Endodermal cell (in vitro differentiated cells): ENCODE results near the gene DPYSL3. TPM values are rescaled to one million over a fixed set of nuclear protein-coding genes. Genes with fewer than 3 reads are reported as not detected.
A peak's percentile ranks its signal among the peaks of the same experiment; 100 is the strongest.

ENCODE experiments used
- DNase-seq: peaks from one replicate; pipeline ENCODE4 v3.0.0-alpha.2; 2017
- H3K27ac ChIP-seq: 2 replicates; pipeline ENCODE4 v1.5.1; 2013; ENCODE audit warnings: mild to moderate bottlenecking, low read depth, low read length, moderate library complexity
- H3K27me3 ChIP-seq: 2 replicates; pipeline ENCODE4 v1.6.1; 2013; ENCODE audit warnings: mild to moderate bottlenecking, low read length, moderate library complexity; ENCODE audit not compliant: insufficient read depth, control insufficient read depth, poor library complexity, severe bottlenecking
- H3K36me3 ChIP-seq: 2 replicates; pipeline ENCODE4 v1.7.0; 2013; ENCODE audit warnings: mild to moderate bottlenecking, low read length, moderate library complexity; ENCODE audit not compliant: control insufficient read depth, insufficient read depth
- H3K4me1 ChIP-seq: one replicate; pipeline ENCODE4 v1.7.0; 2013; ENCODE audit warnings: low read length; ENCODE audit not compliant: control insufficient read depth, insufficient read depth
- H3K4me3 ChIP-seq: 2 replicates; pipeline ENCODE4 v1.5.1; 2013; ENCODE audit warnings: mild to moderate bottlenecking, low read length, moderate library complexity
- H3K9ac ChIP-seq: 2 replicates; pipeline ENCODE4 v1.6.1; 2013; ENCODE audit warnings: mild to moderate bottlenecking, low read length, moderate library complexity; ENCODE audit not compliant: poor library complexity, severe bottlenecking; ENCODE audit errors: extremely low read depth
- H3K9me3 ChIP-seq: 2 replicates; pipeline ENCODE4 v1.6.1; 2013; ENCODE audit warnings: mild to moderate bottlenecking, low read length, moderate library complexity; ENCODE audit not compliant: control insufficient read depth
- H3K27ac Mint-ChIP-seq: 2 replicates; pipeline ENCODE4 v1.8.0; 2020; ENCODE audit warnings: mixed read lengths
- H3K27me3 Mint-ChIP-seq: 2 replicates; pipeline ENCODE4 v1.8.0; 2021; ENCODE audit warnings: mild to moderate bottlenecking, mixed read lengths; ENCODE audit not compliant: insufficient read depth
- H3K36me3 Mint-ChIP-seq: 2 replicates; pipeline ENCODE4 v1.8.0; 2020; ENCODE audit warnings: low read depth, mixed read lengths
- H3K4me1 Mint-ChIP-seq: 2 replicates; pipeline ENCODE4 v1.8.0; 2020; ENCODE audit warnings: mixed read lengths
- H3K4me3 Mint-ChIP-seq: 2 replicates; pipeline ENCODE4 v1.8.0; 2020; ENCODE audit warnings: mild to moderate bottlenecking, moderate library complexity, mixed read lengths
- H3K9me3 Mint-ChIP-seq: 2 replicates; pipeline ENCODE4 v1.8.0; 2020; ENCODE audit warnings: mild to moderate bottlenecking, mixed read lengths
- WGBS, 2 experiments: methylation state at CpG; one replicate each; pipeline versions ENCODE4 v1.1.5 to v1.1.7; 2013; ENCODE audit warnings: missing lambda C conversion rate in 2 of 2, mixed read lengths in 1 of 2; ENCODE audit not compliant: insufficient coverage in 1 of 2, insufficient read length in 1 of 2; 5-methylcytosine and 5-hydroxymethylcytosine counted together
- total RNA-seq, 2 donors: library from RNA; stranded (reverse); fragmentation: NEBNext Ultra II Directional in 1 of 2; extraction: Animal tissue kit (Norgen Biotek cat#: 25700) in 1 of 2; gene quantifications; 2 replicates in 1 of 2; 3 replicates in 1 of 2; pipeline ENCODE4 v1.2.1, GENCODE V29; 2021
- TF ChIP-seq, protein P1 (sequence below): fragments of 200-600 bp; sonication (generic); conservative IDR thresholded peaks from 2 replicates; pipeline ENCODE4 v1.5.0; 2021; ENCODE audit warnings: antibody characterized with exemption, mild to moderate bottlenecking

DPYSL3 gene
- total RNA-seq, 2 donors from 2014 or later, result 76.3 to 98.6 TPM

GRCh38 chr5:147417135-147417813, 92.6 kb downstream of the DPYSL3 start:
- no peak overlapping the region for H3K27ac Mint-ChIP-seq
- Histone ChIP-seq H3K27me3 (no peaks in the 10 kb centered on the region), H3K9me3 (no peaks in the 10 kb centered on the region), H3K4me3 (no peak overlapping the region), H3K27ac (peak overlapping the region; percentile 42), H3K9ac (no peak overlapping the region), H3K4me1 (no peaks in the 10 kb centered on the region), H3K36me3 (peaks cover 54% of the 10 kb centered on the region)
- no peak for DNase-seq
- TF ChIP-seq, protein P1, sequence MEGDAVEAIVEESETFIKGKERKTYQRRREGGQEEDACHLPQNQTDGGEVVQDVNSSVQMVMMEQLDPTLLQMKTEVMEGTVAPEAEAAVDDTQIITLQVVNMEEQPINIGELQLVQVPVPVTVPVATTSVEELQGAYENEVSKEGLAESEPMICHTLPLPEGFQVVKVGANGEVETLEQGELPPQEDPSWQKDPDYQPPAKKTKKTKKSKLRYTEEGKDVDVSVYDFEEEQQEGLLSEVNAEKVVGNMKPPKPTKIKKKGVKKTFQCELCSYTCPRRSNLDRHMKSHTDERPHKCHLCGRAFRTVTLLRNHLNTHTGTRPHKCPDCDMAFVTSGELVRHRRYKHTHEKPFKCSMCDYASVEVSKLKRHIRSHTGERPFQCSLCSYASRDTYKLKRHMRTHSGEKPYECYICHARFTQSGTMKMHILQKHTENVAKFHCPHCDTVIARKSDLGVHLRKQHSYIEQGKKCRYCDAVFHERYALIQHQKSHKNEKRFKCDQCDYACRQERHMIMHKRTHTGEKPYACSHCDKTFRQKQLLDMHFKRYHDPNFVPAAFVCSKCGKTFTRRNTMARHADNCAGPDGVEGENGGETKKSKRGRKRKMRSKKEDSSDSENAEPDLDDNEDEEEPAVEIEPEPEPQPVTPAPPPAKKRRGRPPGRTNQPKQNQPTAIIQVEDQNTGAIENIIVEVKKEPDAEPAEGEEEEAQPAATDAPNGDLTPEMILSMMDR, result no peak
- H3K4me1 Mint-ChIP-seq, result peaks cover 6% of the 10 kb centered on the region
- 95% methylated on average over 4 to 5 of the region's 5 CpGs for WGBS, 2 experiments
- no peak overlapping the region for H3K4me3 Mint-ChIP-seq
- H3K27me3 Mint-ChIP-seq, result no peaks in the 10 kb centered on the region
- H3K36me3 Mint-ChIP-seq, result peaks cover 63% of the 10 kb centered on the region
- no peaks in the 10 kb centered on the region for H3K9me3 Mint-ChIP-seq

GRCh38 chr5:147415651-147416050, 94.2 kb downstream of the DPYSL3 start:
- Histone ChIP-seq H3K27ac (no peak overlapping the region), H3K4me3 (no peak overlapping the region), H3K9me3 (no peaks in the 10 kb centered on the region), H3K4me1 (no peaks in the 10 kb centered on the region), H3K27me3 (no peaks in the 10 kb centered on the region), H3K9ac (no peak overlapping the region), H3K36me3 (peaks cover 70% of the 10 kb centered on the region)
- Mint-ChIP-seq H3K4me1 (peaks cover 6% of the 10 kb centered on the region), H3K27ac (no peak overlapping the region), H3K36me3 (peaks cover 71% of the 10 kb centered on the region), H3K4me3 (no peak overlapping the region), H3K27me3 (no peaks in the 10 kb centered on the region), H3K9me3 (no peaks in the 10 kb centered on the region)
- DNase-seq, result no peak
- 96% methylated on average over 3 of the region's 3 CpGs; no CpG with 5 or more reads in 1 of the 2 experiments for WGBS, 2 experiments
- TF ChIP-seq, protein P1, result no peak

DNA sequence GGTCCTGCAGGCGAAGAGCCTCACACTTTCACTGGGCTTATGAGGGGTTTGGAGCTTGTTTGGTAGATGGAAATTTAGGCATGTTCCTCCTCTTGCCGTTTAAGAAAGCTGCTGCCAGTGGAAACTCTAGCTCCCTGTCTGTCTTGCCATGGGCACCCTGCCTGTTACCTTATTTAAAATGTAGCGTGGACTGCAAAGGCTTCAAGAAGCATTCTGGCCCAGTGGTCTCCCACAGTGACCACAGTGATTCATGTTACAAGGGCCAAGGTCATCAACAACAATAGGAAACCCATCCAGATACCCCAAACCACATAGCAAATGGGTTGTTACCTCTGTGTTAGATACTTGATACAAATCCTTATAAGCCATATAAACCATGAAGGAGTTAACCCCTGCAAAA, 96.6 kb downstream of the DPYSL3 start:
- no peak overlapping the region for H3K4me3 ChIP-seq
- H3K9me3 ChIP-seq, result peaks cover 14% of the 10 kb centered on the region
- peaks cover 85% of the 10 kb centered on the region for H3K36me3 ChIP-seq
- H3K27me3 Mint-ChIP-seq, result no peaks in the 10 kb centered on the region
- H3K36me3 Mint-ChIP-seq, result peaks cover 85% of the 10 kb centered on the region
- H3K27me3 ChIP-seq, result no peaks in the 10 kb centered on the region
- WGBS, 2 experiments, result 93 to 94% methylated on average over 2 to 3 of the region's 3 CpGs
- DNase-seq, result no peak
- H3K27ac Mint-ChIP-seq, result no peak overlapping the region
- H3K9ac ChIP-seq, result no peak overlapping the region
- no peak overlapping the region for H3K27ac ChIP-seq
- peaks cover 15% of the 10 kb centered on the region for H3K4me1 Mint-ChIP-seq
- H3K9me3 Mint-ChIP-seq, result no peaks in the 10 kb centered on the region
- no peaks in the 10 kb centered on the region for H3K4me1 ChIP-seq
- TF ChIP-seq, protein P1, result no peak
- no peak overlapping the region for H3K4me3 Mint-ChIP-seq
